Measurements from ENCODE around the gene XPO6.

DNA sequence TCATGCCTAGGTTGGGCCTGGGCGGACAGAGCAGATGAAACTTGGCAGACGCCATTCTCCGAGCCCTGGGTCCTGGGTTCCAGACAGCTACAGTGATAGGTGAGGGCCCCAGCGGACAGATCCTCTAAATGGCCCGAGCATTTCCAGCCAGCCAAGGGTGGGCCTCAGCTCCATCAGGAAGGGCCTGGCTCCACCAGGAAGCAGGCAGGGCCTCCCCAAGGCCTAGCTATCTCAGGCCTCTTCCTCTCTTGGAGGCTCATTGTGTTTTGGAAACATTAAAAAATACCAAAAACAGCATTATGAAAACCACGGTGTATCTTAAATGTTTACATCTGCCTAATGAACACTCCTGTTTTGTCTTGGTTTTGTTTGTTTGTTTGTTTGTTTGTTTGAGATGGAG lies 42.4 kb upstream of the XPO6 start:
- no peak for TF ChIP-seq YY1 (tag by site-specific recombination; IDR thresholded peaks at IDR 0.05)
- TF ChIP-seq, protein P1, sequence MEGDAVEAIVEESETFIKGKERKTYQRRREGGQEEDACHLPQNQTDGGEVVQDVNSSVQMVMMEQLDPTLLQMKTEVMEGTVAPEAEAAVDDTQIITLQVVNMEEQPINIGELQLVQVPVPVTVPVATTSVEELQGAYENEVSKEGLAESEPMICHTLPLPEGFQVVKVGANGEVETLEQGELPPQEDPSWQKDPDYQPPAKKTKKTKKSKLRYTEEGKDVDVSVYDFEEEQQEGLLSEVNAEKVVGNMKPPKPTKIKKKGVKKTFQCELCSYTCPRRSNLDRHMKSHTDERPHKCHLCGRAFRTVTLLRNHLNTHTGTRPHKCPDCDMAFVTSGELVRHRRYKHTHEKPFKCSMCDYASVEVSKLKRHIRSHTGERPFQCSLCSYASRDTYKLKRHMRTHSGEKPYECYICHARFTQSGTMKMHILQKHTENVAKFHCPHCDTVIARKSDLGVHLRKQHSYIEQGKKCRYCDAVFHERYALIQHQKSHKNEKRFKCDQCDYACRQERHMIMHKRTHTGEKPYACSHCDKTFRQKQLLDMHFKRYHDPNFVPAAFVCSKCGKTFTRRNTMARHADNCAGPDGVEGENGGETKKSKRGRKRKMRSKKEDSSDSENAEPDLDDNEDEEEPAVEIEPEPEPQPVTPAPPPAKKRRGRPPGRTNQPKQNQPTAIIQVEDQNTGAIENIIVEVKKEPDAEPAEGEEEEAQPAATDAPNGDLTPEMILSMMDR (tag by site-specific recombination; IDR thresholded peaks at IDR 0.05) = no peak
- TF ChIP-seq ZNF791 (tag by site-specific recombination; IDR thresholded peaks at IDR 0.05) = no peak
- TF ChIP-seq ZNF302 (tag by site-specific recombination; IDR thresholded peaks at IDR 0.05; ENCODE audit: low read depth) = no peak
- TF ChIP-seq MYNN (tag by site-specific recombination; IDR thresholded peaks at IDR 0.05; ENCODE audit: borderline replicate concordance) = no peak
- TF ChIP-seq ZNF544 (tag by site-specific recombination; IDR thresholded peaks at IDR 0.05) = no peak
- no peak for TF ChIP-seq HOXA7 (CRISPR knock-in tag; IDR thresholded peaks at IDR 0.05; ENCODE audit: borderline replicate concordance)
- no peak for TF ChIP-seq ZNF433 (tag by site-specific recombination; IDR thresholded peaks at IDR 0.05; ENCODE audit: low read depth)
- TF ChIP-seq, protein P2, sequence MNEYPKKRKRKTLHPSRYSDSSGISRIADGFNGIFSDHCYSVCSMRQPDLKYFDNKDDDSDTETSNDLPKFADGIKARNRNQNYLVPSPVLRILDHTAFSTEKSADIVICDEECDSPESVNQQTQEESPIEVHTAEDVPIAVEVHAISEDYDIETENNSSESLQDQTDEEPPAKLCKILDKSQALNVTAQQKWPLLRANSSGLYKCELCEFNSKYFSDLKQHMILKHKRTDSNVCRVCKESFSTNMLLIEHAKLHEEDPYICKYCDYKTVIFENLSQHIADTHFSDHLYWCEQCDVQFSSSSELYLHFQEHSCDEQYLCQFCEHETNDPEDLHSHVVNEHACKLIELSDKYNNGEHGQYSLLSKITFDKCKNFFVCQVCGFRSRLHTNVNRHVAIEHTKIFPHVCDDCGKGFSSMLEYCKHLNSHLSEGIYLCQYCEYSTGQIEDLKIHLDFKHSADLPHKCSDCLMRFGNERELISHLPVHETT (tag by site-specific recombination; IDR thresholded peaks at IDR 0.05) = no peak
- TF ChIP-seq ZNF341 (tag by site-specific recombination; IDR thresholded peaks at IDR 0.05; ENCODE audit: low read depth) = no peak
- TF ChIP-seq, protein P3, sequence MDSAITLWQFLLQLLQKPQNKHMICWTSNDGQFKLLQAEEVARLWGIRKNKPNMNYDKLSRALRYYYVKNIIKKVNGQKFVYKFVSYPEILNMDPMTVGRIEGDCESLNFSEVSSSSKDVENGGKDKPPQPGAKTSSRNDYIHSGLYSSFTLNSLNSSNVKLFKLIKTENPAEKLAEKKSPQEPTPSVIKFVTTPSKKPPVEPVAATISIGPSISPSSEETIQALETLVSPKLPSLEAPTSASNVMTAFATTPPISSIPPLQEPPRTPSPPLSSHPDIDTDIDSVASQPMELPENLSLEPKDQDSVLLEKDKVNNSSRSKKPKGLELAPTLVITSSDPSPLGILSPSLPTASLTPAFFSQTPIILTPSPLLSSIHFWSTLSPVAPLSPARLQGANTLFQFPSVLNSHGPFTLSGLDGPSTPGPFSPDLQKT (IDR thresholded peaks at IDR 0.05; ENCODE audit: borderline replicate concordance, low read depth, low read length) = no peak
- TF ChIP-seq, protein P4, sequence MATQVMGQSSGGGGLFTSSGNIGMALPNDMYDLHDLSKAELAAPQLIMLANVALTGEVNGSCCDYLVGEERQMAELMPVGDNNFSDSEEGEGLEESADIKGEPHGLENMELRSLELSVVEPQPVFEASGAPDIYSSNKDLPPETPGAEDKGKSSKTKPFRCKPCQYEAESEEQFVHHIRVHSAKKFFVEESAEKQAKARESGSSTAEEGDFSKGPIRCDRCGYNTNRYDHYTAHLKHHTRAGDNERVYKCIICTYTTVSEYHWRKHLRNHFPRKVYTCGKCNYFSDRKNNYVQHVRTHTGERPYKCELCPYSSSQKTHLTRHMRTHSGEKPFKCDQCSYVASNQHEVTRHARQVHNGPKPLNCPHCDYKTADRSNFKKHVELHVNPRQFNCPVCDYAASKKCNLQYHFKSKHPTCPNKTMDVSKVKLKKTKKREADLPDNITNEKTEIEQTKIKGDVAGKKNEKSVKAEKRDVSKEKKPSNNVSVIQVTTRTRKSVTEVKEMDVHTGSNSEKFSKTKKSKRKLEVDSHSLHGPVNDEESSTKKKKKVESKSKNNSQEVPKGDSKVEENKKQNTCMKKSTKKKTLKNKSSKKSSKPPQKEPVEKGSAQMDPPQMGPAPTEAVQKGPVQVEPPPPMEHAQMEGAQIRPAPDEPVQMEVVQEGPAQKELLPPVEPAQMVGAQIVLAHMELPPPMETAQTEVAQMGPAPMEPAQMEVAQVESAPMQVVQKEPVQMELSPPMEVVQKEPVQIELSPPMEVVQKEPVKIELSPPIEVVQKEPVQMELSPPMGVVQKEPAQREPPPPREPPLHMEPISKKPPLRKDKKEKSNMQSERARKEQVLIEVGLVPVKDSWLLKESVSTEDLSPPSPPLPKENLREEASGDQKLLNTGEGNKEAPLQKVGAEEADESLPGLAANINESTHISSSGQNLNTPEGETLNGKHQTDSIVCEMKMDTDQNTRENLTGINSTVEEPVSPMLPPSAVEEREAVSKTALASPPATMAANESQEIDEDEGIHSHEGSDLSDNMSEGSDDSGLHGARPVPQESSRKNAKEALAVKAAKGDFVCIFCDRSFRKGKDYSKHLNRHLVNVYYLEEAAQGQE (tag by site-specific recombination; IDR thresholded peaks at IDR 0.05) = no peak
- TF ChIP-seq ZNF274 (IDR thresholded peaks at IDR 0.05; ENCODE audit: low read length) = no peak
- TF ChIP-seq ZNF274 (tag by site-specific recombination; IDR thresholded peaks at IDR 0.05; ENCODE audit: borderline replicate concordance) = no peak
- TF ChIP-seq, protein P5, sequence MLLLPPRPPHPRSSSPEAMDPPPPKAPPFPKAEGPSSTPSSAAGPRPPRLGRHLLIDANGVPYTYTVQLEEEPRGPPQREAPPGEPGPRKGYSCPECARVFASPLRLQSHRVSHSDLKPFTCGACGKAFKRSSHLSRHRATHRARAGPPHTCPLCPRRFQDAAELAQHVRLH (tag by site-specific recombination; IDR thresholded peaks at IDR 0.05) = no peak

Measured in HEK293 (cell line).